Neuronal stem cell (in vitro differentiated cells): ENCODE results near the gene SEPSECS.

Source experiments
- DNase-seq: peaks from one replicate; pipeline ENCODE4 v3.0.0-alpha.2; 2013; ENCODE audit warnings: low spot score
- H2AFZ ChIP-seq: one replicate; pipeline ENCODE4 v1.6.1; 2013; ENCODE audit warnings: mild to moderate bottlenecking, low read length, inconsistent platforms
- H2AK5ac ChIP-seq: 2 replicates; pipeline ENCODE4 v1.6.1; 2013; ENCODE audit warnings: low read depth, mild to moderate bottlenecking, inconsistent platforms, low read length, moderate library complexity, mixed read lengths
- H2BK120ac ChIP-seq: 2 replicates; pipeline ENCODE4 v1.6.1; 2013; ENCODE audit warnings: low read depth, mild to moderate bottlenecking, inconsistent platforms, low read length, moderate library complexity, mixed read lengths
- H2BK12ac ChIP-seq: one replicate; pipeline ENCODE4 v1.6.1; 2013; ENCODE audit warnings: low read length, inconsistent platforms
- H2BK15ac ChIP-seq: 2 replicates; pipeline ENCODE4 v1.6.1; 2013; ENCODE audit warnings: mild to moderate bottlenecking, low read length, inconsistent platforms, mixed read lengths
- H2BK5ac ChIP-seq: one replicate; pipeline ENCODE4 v1.6.1; 2013; ENCODE audit warnings: inconsistent platforms, mild to moderate bottlenecking, low read length, moderate library complexity
- H3K14ac ChIP-seq: one replicate; pipeline ENCODE4 v1.6.1; 2013; ENCODE audit warnings: low read length, inconsistent platforms
- H3K18ac ChIP-seq: 2 replicates; pipeline ENCODE4 v1.6.1; 2013; ENCODE audit warnings: low read length, inconsistent platforms
- H3K23ac ChIP-seq: 2 replicates; pipeline ENCODE4 v1.6.1; 2013; ENCODE audit warnings: low read depth, mild to moderate bottlenecking, mixed read lengths, low read length, inconsistent platforms; ENCODE audit not compliant: poor library complexity
- H3K27ac ChIP-seq: replicated peaks from 3 replicates; pipeline ENCODE4 v1.5.1; 2013; ENCODE audit warnings: low read length, inconsistent platforms
- H3K27me3 ChIP-seq, 3 experiments: 2 replicates each; pipeline ENCODE4 v1.6.1; 2013; ENCODE audit warnings: low read length in 3 of 3, mild to moderate bottlenecking in 2 of 3, inconsistent platforms in 1 of 3, low read depth in 1 of 3, mixed read lengths in 1 of 3, moderate library complexity in 1 of 3; ENCODE audit not compliant: control insufficient read depth in 3 of 3, insufficient read depth in 3 of 3
- H3K36me3 ChIP-seq, 2 donors: replicated peaks in 1 of 2; 2 replicates each; pipeline ENCODE4 v1.6.1; 2013; ENCODE audit warnings: low read length in 2 of 2; ENCODE audit not compliant: control insufficient read depth in 2 of 2, insufficient read depth in 2 of 2
- H3K4ac ChIP-seq: 2 replicates; pipeline ENCODE4 v1.6.1; 2013; ENCODE audit warnings: inconsistent platforms, mild to moderate bottlenecking, low read length, moderate library complexity
- H3K4me1 ChIP-seq, 2 donors: 1 replicate in 1 of 2; 2 replicates in 1 of 2; pipeline ENCODE4 v1.6.1; 2013; ENCODE audit warnings: low read length in 2 of 2, low read depth in 1 of 2; ENCODE audit not compliant: control insufficient read depth in 2 of 2, insufficient read depth in 1 of 2
- H3K4me2 ChIP-seq: one replicate; pipeline ENCODE4 v1.6.1; 2013; ENCODE audit warnings: mild to moderate bottlenecking, low read length, inconsistent platforms; ENCODE audit not compliant: insufficient read depth, poor library complexity, severe bottlenecking
- H3K4me3 ChIP-seq, 2 donors: 2 replicates each; pipeline ENCODE4 v1.5.1; 2013; ENCODE audit warnings: low read length in 2 of 2, mild to moderate bottlenecking in 2 of 2, inconsistent platforms in 1 of 2, moderate library complexity in 1 of 2
- H3K79me1 ChIP-seq: one replicate; pipeline ENCODE4 v1.6.1; 2013; ENCODE audit warnings: low read depth, mild to moderate bottlenecking, inconsistent platforms, low read length, moderate library complexity
- H3K9ac ChIP-seq: one replicate; pipeline ENCODE4 v1.6.1; 2013; ENCODE audit warnings: mild to moderate bottlenecking, low read depth, low read length, inconsistent platforms; ENCODE audit not compliant: poor library complexity
- H3K9me3 ChIP-seq, 2 donors: replicated peaks in 1 of 2; 2 replicates each; pipeline versions ENCODE3 to v1.6.1; 2013; ENCODE audit warnings: low read length in 2 of 2, mild to moderate bottlenecking in 2 of 2, inconsistent platforms in 1 of 2, low read depth in 1 of 2, mixed read lengths in 1 of 2, moderate library complexity in 1 of 2; ENCODE audit not compliant: control insufficient read depth in 2 of 2, insufficient read depth in 1 of 2
- H4K8ac ChIP-seq: one replicate; pipeline ENCODE4 v1.6.1; 2013; ENCODE audit warnings: low read depth, mild to moderate bottlenecking, inconsistent platforms, low read length, moderate library complexity
- H4K91ac ChIP-seq: one replicate; pipeline ENCODE4 v1.6.1; 2013; ENCODE audit warnings: low read length, low read depth, mild to moderate bottlenecking, inconsistent platforms; ENCODE audit not compliant: poor library complexity
- WGBS, 2 donors: extraction: QIAGEN DNeasy Blood & Tissue Kit; methylation state at CpG; one replicate each; pipeline ENCODE4 v1.1.7; 2013; ENCODE audit warnings: missing lambda C conversion rate in 2 of 2, mixed read lengths in 1 of 2; ENCODE audit not compliant: insufficient read length in 2 of 2, insufficient replicate concordance in 1 of 2; ENCODE audit errors: extremely low coverage in 2 of 2; 5-methylcytosine and 5-hydroxymethylcytosine counted together

The SEPSECS gene

DNA sequence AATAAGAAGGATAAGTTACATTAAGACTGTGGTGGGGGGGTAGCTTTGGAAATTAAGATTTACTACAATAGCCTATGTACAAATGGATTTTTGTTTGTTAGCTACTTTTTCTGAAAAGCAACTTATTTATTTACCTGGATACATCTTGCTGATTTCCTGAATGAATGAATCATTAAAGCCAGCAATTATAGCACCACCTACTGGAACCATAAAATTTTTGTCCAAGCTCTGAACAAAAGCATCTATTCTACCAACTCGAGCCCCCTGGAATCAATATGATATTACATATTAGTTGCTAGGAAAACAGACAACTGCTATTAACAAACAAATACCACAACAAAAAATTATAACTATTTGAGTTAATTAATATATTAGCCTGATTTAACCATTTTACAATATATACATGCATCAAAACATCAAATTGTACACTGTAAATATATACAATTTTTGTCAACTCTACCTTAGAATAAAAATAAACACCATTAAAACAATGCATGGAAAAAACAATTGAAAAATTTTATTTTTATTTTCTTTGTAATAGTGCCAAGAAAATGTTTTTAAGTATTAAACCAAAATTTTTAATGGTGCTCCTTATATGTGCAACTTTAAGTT is 15.3 kb downstream of the SEPSECS start:
- no peak overlapping the region for H2BK12ac ChIP-seq
- H3K27me3 ChIP-seq = no peaks in the 10 kb centered on the region
- no peak overlapping the region for H3K23ac ChIP-seq
- H3K9ac ChIP-seq = no peak overlapping the region
- no peak overlapping the region for H4K91ac ChIP-seq
- no peaks in the 10 kb centered on the region for H3K4me1 ChIP-seq
- H2BK120ac ChIP-seq = no peak overlapping the region
- no peak overlapping the region for H3K27ac ChIP-seq
- no CpG with 5 or more reads among the region's 1 CpG for WGBS, 2 donors
- H3K14ac ChIP-seq = no peak overlapping the region
- H2AK5ac ChIP-seq = no peak overlapping the region
- no peak overlapping the region for H2AFZ ChIP-seq
- no peaks in the 10 kb centered on the region for H3K79me1 ChIP-seq
- no peak overlapping the region for H3K18ac ChIP-seq
- H4K8ac ChIP-seq = no peak overlapping the region
- H3K4me2 ChIP-seq = no peak overlapping the region
- no peak overlapping the region for H3K4ac ChIP-seq
- peaks cover 1 to 11% of the 10 kb centered on the region in 2 donors for H3K36me3 ChIP-seq
- H2BK5ac ChIP-seq = no peak overlapping the region
- H3K4me3 ChIP-seq = no peak overlapping the region
- no peak overlapping the region for H2BK15ac ChIP-seq
- no peak for DNase-seq
- H3K9me3 ChIP-seq = no peaks in the 10 kb centered on the region

DNA sequence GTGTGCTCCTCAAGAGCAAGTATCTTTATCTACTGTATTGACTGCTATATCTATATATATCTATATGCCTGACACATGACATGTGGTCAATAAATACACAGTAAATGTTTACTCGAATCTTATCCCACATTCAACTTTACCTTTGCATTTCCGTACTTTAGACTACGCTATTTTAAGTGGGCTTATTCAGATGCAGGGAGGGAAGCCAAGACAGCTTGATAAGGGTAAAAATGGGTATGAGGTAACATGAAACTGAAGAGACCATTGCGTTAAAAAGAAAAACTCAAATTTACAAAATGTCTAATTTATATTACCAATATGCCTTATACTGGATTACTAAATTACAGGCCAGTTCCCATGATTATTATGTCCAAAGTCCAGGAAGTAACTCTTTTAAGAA is 17.8 kb downstream of the SEPSECS start:
- no peaks in the 10 kb centered on the region for H3K4me1 ChIP-seq
- H3K4me2 ChIP-seq = no peak overlapping the region
- H4K91ac ChIP-seq = no peak overlapping the region
- H3K27me3 ChIP-seq = no peaks in the 10 kb centered on the region
- no peaks in the 10 kb centered on the region for H3K79me1 ChIP-seq
- H3K9ac ChIP-seq = no peak overlapping the region
- no peak overlapping the region for H3K14ac ChIP-seq
- H3K4me3 ChIP-seq = no peak overlapping the region
- no peak overlapping the region for H4K8ac ChIP-seq
- no peak overlapping the region for H2AK5ac ChIP-seq
- peaks cover 0 to 4% of the 10 kb centered on the region in 2 donors for H3K9me3 ChIP-seq
- H3K27ac ChIP-seq = no peak overlapping the region
- no peak overlapping the region for H3K23ac ChIP-seq
- H2BK15ac ChIP-seq = no peak overlapping the region
- no peak overlapping the region for H2BK120ac ChIP-seq
- no peak overlapping the region for H2BK5ac ChIP-seq
- no peak overlapping the region for H3K4ac ChIP-seq
- H3K36me3 ChIP-seq = peaks cover 1 to 15% of the 10 kb centered on the region in 2 donors
- no peak overlapping the region for H3K18ac ChIP-seq
- no peak overlapping the region for H2BK12ac ChIP-seq
- DNase-seq = no peak
- H2AFZ ChIP-seq = no peak overlapping the region
- no CpG with 5 or more reads among the region's 4 CpGs for WGBS, 2 donors

DNA sequence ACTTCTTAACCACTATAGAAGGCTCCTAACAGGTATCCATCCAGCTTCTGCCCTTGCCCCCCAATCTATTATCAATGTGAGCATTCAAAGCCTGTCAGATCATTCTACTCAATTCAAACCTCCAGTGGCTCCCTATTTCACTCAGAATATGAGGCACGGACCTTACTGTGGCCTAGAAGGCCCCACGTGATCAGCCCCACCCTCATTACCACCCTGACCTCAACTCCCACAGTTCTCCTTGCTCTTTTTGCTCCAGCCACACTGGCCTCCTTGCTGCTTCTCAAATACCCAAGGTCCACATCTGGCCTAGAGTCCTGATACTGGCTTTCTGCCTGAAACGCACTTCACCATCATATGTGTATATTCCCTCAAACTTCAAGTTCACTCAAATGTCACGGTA is 18.7 kb downstream of the SEPSECS start:
- Histone ChIP-seq H3K27me3 (no peaks in the 10 kb centered on the region), H2AK5ac (no peak overlapping the region), H3K23ac (no peak overlapping the region), H3K27ac (no peak overlapping the region), H2BK15ac (no peak overlapping the region), H3K4me2 (no peak overlapping the region), H3K4me3 (no peak overlapping the region), H3K9me3 (peaks cover 0 to 4% of the 10 kb centered on the region in 2 donors), H3K14ac (no peak overlapping the region), H2AFZ (no peak overlapping the region), H3K4me1 (no peaks in the 10 kb centered on the region), H3K9ac (no peak overlapping the region), H4K8ac (no peak overlapping the region), H2BK12ac (no peak overlapping the region), H2BK5ac (no peak overlapping the region), H3K18ac (no peak overlapping the region), H2BK120ac (no peak overlapping the region), H3K36me3 (peaks cover 1 to 15% of the 10 kb centered on the region in 2 donors), H3K4ac (no peak overlapping the region), H4K91ac (no peak overlapping the region), H3K79me1 (no peaks in the 10 kb centered on the region)
- no CpG with 5 or more reads among the region's 4 CpGs for WGBS, 2 donors
- DNase-seq = no peak

DNA sequence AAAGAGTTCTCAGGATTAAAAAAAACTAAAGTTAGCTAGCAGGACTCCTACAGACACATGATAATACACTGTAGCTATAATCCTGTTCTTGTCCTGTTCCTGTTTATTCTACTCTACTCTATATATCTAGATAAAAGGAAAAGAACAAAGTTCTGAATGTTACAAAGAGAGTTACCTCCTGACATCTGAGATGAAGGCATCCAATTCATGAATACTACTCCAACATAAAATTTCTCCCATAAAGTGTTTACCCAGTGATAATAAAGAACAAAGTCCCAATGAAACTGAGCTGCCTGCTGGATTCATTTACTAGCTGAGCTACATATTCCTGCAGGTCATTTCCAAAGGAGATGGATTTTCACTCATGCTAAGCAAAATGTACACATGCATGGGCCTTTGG is 27.1 kb downstream of the SEPSECS start:
- H2BK120ac ChIP-seq = no peak overlapping the region
- H3K23ac ChIP-seq = no peak overlapping the region
- H2BK12ac ChIP-seq = no peak overlapping the region
- H3K79me1 ChIP-seq = no peaks in the 10 kb centered on the region
- H3K4me3 ChIP-seq = no peak overlapping the region
- no peak overlapping the region for H3K18ac ChIP-seq
- H4K8ac ChIP-seq = no peak overlapping the region
- no peak overlapping the region for H2BK15ac ChIP-seq
- H2AFZ ChIP-seq = no peak overlapping the region
- no peak overlapping the region for H3K14ac ChIP-seq
- H3K9me3 ChIP-seq = peaks cover 0 to 4% of the 10 kb centered on the region in 2 donors
- no peaks in the 10 kb centered on the region for H3K27me3 ChIP-seq
- H3K36me3 ChIP-seq = no peaks in the 10 kb centered on the region
- no peak overlapping the region for H3K27ac ChIP-seq
- peaks cover 7 to 33% of the 10 kb centered on the region in 2 donors for H3K4me1 ChIP-seq
- H4K91ac ChIP-seq = no peak overlapping the region
- H3K4me2 ChIP-seq = no peak overlapping the region
- no peak overlapping the region for H2BK5ac ChIP-seq
- no peak overlapping the region for H3K4ac ChIP-seq
- H3K9ac ChIP-seq = no peak overlapping the region
- no peak for DNase-seq
- no peak overlapping the region for H2AK5ac ChIP-seq
